ENCODE measurements around the gene MALT1. TPM values are rescaled to one million over a fixed set of nuclear protein-coding genes. Genes with fewer than 3 reads are reported as not detected.

The MALT1 gene
- total RNA-seq, 2 donors from 2014 or later: 17.7 to 28.8 TPM

DNA sequence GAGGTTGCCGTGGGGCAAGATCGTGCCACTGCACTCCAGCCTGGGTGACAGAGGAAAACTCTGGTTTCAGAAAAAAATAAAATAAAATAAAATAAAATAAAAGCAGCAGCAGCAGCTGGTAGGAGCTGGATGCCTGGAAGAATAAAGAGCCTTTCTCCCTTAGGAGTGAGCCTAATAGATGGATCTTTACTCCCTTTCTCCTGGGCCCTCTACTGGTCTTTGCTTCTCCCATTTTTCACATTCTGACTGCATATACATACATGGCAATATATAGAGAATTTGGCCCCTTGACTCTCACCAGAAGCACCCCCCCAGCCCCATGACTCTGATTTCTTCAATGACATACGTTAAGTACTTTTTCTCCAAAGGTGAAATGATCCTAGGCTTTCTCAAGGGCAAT lies 9.8 kb upstream of the MALT1 start:
- DNase-seq (ENCODE audit: low spot score): no peak
- ATAC-seq (ENCODE audit: insufficient number of reproducible peaks, low FRiP score, low read depth): no peak

DNA sequence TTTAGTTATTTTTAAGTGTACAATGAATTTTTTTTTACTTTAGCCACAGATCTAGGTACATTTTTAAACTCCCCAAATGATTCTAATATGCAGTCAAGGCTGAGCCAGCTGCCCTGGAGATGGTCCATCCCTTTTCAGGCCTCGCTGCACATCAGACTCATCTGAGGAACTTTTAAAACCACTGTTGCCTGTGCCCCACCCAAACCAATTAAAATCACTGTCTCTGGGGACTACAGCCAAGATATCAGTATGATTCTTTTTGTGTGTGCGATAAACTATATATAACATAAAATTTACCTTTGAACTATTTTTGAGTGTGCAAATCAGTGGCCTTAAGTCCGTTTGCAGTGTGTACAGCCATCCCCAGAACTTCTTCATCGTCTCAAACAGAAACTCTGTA lies 9.1 kb upstream of the MALT1 start:
- no peak overlapping the region for H3K4me3 ChIP-seq
- H3K27ac ChIP-seq: no peak overlapping the region
- no peaks in the 10 kb centered on the region for H3K4me1 ChIP-seq (ENCODE audit: control insufficient read depth in 1 of 2, low read depth in 2 of 2)
- ATAC-seq (ENCODE audit: insufficient number of reproducible peaks, low FRiP score, low read depth): no peak
- H3K36me3 ChIP-seq: no peaks in the 10 kb centered on the region
- TF ChIP-seq, protein P1, sequence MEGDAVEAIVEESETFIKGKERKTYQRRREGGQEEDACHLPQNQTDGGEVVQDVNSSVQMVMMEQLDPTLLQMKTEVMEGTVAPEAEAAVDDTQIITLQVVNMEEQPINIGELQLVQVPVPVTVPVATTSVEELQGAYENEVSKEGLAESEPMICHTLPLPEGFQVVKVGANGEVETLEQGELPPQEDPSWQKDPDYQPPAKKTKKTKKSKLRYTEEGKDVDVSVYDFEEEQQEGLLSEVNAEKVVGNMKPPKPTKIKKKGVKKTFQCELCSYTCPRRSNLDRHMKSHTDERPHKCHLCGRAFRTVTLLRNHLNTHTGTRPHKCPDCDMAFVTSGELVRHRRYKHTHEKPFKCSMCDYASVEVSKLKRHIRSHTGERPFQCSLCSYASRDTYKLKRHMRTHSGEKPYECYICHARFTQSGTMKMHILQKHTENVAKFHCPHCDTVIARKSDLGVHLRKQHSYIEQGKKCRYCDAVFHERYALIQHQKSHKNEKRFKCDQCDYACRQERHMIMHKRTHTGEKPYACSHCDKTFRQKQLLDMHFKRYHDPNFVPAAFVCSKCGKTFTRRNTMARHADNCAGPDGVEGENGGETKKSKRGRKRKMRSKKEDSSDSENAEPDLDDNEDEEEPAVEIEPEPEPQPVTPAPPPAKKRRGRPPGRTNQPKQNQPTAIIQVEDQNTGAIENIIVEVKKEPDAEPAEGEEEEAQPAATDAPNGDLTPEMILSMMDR (IDR thresholded peaks at IDR 0.05): no peak
- no peaks in the 10 kb centered on the region for H3K9me3 ChIP-seq
- DNase-seq (ENCODE audit: low spot score): no peak
- no peaks in the 10 kb centered on the region for H3K27me3 ChIP-seq (replicated peaks; ENCODE audit: insufficient read depth)

More for the DNA sequence above, 9.8 kb upstream of the MALT1 start:
- no peak overlapping the region for H3K4me3 ChIP-seq
- no peaks in the 10 kb centered on the region for H3K4me1 ChIP-seq (ENCODE audit: control insufficient read depth in 1 of 2, low read depth in 2 of 2)
- TF ChIP-seq, protein P1 (IDR thresholded peaks at IDR 0.05): no peak
- no peaks in the 10 kb centered on the region for H3K9me3 ChIP-seq
- no peaks in the 10 kb centered on the region for H3K27me3 ChIP-seq (replicated peaks; ENCODE audit: insufficient read depth)
- H3K27ac ChIP-seq: no peak overlapping the region
- H3K36me3 ChIP-seq: no peaks in the 10 kb centered on the region

DNA sequence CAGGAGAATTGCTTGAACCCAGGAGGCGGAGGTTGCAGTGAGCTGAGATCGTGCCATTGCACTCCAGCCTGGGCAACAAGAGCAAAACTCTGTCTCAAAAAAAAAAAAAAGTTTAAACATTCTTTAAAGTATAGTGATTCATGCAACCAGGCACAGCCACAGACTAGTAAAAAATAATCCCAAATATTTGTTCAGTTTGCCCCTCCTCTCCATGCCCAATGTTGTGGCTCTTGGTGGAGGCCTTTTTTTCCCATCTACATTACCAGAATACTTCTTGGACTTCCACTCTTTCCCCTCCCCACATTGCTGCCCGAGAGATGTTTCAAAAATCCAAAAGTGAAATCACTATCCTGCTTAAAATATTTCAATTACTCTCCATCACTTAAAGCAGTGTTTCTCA lies 5.1 kb upstream of the MALT1 start:
- TF ChIP-seq, protein P1 (IDR thresholded peaks at IDR 0.05): no peak
- peaks cover 3 to 5% of the 10 kb centered on the region in 2 donors for H3K4me1 ChIP-seq (ENCODE audit: control insufficient read depth in 1 of 2, low read depth in 2 of 2)
- H3K27ac ChIP-seq: no peak overlapping the region
- no peaks in the 10 kb centered on the region for H3K9me3 ChIP-seq
- ATAC-seq (ENCODE audit: insufficient number of reproducible peaks, low FRiP score, low read depth) (no peak), DNase-seq (ENCODE audit: low spot score) (no peak)
- H3K27me3 ChIP-seq (replicated peaks; ENCODE audit: insufficient read depth): no peaks in the 10 kb centered on the region
- no peaks in the 10 kb centered on the region for H3K36me3 ChIP-seq
- H3K4me3 ChIP-seq: no peak overlapping the region

DNA sequence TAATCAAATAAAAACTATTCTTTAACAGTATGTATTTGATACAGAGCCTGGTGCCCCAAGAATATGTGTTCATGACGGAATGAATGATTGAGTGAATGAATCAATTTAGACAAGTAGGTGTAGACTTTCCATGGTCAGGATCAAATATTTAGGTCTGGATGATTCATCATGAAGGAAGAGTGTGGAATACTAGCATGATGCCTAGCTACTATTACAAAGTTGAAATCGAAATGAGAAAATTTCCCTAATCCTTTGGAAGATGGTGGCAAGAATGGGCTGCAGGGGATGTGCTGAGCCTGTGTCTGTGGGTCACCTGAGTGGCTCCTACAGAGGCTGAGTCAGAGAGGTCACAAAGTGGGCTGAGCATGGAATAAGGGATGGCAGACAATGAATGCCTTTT lies 3.1 kb upstream of the MALT1 start:
- DNase-seq (ENCODE audit: low spot score) (no peak), ATAC-seq (ENCODE audit: insufficient number of reproducible peaks, low FRiP score, low read depth) (no peak)
- no peak overlapping the region for H3K27ac ChIP-seq
- H3K4me1 ChIP-seq (ENCODE audit: control insufficient read depth in 1 of 2, low read depth in 2 of 2): peaks cover 5 to 11% of the 10 kb centered on the region in 2 donors
- TF ChIP-seq, protein P1 (IDR thresholded peaks at IDR 0.05): no peak
- no peak overlapping the region for H3K4me3 ChIP-seq
- no peaks in the 10 kb centered on the region for H3K9me3 ChIP-seq
- no peaks in the 10 kb centered on the region for H3K27me3 ChIP-seq (replicated peaks; ENCODE audit: insufficient read depth)
- no peaks in the 10 kb centered on the region for H3K36me3 ChIP-seq

DNA sequence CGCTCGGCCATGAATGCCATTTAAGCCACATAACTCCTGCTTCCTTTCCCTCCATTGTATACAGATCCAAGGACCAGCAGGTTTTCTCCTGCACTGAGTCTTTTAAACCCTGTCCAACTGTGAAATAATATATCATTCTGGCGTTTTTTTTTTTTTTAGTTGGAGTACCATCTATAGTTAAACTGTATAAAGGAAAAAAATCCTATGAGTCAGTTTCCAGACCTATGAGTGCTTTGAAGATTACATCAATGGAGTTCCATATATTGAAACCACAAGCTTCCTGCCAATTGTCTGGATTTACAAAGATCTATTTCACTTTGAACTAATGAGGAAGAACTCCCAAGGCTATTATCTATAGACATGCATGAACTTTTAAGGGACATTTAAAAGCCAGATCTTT lies 2.4 kb upstream of the MALT1 start:
- Histone ChIP-seq H3K9me3 (no peaks in the 10 kb centered on the region), H3K4me3 (no peak overlapping the region), H3K4me1 (ENCODE audit: control insufficient read depth in 1 of 2, low read depth in 2 of 2) (peaks cover 5 to 11% of the 10 kb centered on the region in 2 donors), H3K27ac (no peak overlapping the region), H3K27me3 (replicated peaks; ENCODE audit: insufficient read depth) (no peaks in the 10 kb centered on the region), H3K36me3 (no peaks in the 10 kb centered on the region)
- TF ChIP-seq, protein P1 (IDR thresholded peaks at IDR 0.05): no peak
- ATAC-seq (ENCODE audit: insufficient number of reproducible peaks, low FRiP score, low read depth): no peak
- DNase-seq (ENCODE audit: low spot score): no peak

Measured in thoracic aorta (tissue), 2 donors.